GM21737 (cell line): ENCODE measurements around the gene IL17RE.

ENCODE experiments used
- ATAC-seq: cut with Tn5 transposase; IDR thresholded peaks from one replicate; pipeline ENCODE4 v1.9.1; 2021; ENCODE audit warnings: mild to moderate bottlenecking, moderate library complexity; ENCODE audit not compliant: unreplicated experiment

The IL17RE gene

DNA sequence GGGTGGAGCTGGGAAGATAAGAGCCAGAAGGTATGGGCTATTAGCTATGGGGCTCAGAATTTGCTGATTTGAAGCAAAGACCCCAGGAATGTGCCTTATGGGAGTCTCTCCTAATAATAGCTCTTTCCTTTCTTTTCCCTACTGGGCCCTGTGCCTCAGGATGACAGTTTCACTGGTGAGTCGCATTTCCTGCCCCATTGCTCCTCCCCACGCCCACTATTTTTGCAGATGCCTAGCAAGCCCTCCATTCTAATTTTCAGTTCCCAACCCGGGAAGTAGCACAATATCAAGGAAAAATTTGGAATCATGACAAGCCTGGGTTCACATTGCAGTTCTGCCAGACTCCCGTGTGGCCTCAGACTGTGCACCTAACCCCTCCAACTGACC, 583 bp downstream of the IL17RE start:
- no peak for ATAC-seq

DNA sequence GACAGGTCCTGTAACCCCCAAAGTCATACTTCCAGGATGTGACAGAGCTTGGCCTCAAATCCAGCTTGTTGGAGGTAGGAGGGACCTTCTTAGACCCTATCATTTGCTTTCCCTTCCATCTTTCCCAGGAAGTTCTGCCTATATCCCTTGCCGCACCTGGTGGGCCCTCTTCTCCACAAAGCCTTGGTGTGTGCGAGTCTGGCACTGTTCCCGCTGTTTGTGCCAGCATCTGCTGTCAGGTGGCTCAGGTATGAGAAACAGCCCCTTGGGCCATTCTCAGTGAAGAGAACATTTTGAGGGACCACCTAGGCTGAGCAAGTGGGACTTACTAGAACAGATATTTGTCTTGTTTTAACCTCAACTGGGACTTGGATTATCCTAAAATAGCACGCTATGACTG, 1.3 kb downstream of the IL17RE start:
- no peak for ATAC-seq

DNA sequence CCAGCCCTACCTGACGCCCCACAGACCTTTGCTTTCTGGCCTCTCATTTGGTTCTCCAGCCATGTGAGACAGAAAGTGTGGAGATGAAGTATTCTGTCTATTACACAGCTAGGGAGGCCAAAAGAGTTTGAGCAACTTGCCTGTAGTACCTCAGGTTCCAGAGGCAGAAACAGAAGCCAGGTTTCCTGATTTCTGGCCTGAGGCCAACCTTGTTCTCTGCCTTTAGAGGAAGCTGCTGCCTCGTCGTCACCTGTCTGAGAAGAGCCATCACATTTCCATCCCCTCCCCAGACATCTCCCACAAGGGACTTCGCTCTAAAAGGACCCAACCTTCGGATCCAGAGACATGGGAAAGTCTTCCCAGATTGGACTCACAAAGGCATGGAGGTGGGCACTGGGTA, 3.8 kb downstream of the IL17RE start:
- no peak for ATAC-seq

DNA sequence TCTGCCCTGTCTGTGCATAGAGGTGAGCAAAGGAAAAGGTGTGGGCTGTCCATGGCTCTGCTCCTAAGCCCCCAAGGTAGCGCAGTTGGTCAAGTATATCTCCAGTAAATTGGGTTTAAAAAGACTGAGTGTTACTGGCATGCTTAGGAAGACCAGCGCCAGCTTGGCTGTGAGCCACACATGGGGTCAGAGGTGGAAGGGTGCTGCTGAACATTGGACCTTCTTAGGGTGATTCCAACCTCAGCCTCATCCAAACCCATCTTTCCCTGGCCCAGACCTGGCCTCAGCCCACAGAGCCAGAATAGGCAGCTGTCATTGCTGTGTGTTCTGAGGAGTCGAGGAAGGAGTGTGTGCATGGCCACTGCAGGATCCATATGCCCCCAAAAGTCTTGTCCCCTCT, 5.6 kb downstream of the IL17RE start:
- ATAC-seq = no peak

DNA sequence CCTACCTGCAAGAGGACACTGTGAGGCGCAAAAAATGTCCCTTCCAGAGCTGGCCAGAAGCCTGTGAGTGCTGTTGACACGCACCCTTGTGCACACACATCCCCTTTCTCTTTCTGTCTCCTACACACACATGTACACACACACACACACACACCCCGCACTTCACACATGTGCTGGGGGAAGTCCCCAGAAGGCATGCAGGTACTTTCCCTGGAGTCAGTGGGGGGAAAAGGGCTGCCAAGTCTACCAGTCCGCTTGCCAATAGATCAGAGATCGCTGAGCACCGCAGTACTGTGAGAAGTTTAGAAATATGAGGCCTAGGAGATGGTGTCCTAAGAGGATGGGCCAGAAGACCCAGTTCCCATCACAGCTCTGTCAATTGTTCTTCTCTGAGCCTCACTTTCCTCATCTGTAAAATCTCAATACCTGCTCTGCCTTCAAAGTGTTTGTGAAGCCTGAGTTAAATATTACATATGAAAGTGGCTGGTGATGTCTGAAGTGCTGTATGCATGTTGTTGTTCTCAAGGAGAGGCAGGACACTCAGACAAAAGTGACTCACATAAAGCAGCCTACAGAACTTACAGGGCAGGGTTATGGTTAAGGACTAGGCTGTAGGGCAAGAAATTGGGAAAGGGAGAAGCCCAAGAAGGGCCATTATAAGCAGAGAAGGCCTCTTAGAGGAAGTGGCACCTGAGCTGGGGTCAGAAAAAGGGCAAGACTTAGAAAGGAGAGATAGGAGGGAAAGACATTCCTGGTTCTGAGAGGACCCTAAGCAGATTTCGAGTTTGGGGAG, 6.8 kb downstream of the IL17RE start:
- no peak for ATAC-seq

DNA sequence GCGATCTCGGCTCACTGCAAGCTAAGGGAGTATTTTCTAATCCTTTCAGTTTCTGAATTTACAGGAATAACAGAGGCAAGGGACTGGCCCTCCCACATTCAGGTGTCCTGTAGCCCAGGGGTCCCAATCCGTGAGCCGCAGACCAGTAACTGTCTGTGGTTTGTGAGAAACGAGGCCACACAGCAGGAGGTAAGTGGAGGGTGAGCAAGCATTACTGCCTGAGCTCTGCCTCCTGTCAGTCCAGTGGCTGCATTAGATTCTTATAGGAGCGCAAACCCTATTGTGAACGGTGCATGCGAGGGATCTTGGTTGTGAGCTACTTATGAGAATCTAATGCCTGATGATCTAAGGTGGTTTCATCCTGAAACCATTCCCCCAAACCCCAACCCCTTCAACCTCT, 9.2 kb downstream of the IL17RE start:
- no peak for ATAC-seq

DNA sequence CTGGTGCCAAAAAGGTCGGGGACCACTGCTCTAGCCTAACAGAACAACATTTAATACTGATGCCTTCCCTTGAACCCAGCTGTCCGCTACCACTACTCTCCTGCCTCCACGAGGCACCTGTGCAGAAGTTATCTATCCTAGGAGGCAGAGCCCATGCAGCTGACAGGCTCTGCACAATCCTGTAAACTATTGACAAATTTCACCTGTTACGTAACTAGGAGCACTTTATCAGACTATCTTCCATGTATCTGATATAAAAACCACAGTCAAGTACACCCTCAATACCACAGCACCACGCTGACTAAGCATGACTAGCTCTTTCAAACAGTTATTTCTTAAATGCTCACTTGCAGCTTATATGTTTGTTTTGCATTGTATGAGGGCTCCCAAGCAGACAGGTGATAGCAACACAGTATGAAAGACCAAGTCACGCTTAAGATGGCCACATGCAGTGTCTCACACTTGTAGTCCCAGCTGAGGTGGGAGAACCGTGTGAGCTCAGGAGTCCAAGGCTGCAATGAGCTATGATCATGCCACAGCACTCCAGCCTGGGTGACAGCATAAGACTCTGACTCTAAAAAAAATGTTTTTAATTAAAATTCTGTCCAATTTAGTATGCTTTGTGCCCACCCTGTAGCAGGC, 9.8 kb downstream of the IL17RE start:
- ATAC-seq = no peak

DNA sequence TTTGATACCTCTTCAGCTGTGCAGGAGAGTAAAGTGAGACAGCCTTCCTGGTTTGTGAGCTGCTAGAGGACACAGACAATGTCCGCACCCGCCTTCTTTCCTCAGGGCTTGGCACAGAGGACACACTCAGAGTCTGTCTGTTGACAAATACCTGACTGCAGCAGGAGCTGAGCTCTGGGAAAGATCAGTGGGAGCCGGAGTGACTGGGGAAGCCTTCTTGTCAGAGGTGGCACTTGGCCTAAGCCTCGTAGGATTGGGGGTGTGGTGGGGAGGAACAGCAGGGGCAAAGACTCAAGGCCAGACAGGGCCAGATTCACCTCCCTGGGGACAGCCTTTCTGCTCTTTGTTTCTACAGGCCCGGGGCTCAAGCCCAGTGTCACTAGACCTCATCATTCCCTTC, 11.0 kb downstream of the IL17RE start:
- ATAC-seq = no peak

DNA sequence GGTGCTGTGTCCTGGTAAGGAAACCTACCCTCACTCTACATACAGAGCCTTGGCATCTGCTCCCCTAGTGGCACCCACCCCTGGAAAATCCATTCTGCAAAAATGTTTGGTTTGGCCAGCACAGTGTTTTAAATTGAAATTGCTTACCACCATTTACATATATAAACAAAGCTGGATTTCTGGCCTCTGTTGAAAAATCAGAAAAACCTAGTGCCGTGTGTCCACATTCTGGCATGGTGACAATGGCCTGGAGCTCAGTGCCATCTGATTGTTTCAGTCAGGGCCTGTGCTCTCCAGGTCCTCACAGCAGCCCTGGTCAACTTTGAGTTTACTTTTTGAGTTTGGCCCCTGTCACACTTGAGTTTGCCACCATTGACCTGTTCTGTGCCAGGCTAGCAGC, 11.4 kb downstream of the IL17RE start:
- no peak for ATAC-seq

DNA sequence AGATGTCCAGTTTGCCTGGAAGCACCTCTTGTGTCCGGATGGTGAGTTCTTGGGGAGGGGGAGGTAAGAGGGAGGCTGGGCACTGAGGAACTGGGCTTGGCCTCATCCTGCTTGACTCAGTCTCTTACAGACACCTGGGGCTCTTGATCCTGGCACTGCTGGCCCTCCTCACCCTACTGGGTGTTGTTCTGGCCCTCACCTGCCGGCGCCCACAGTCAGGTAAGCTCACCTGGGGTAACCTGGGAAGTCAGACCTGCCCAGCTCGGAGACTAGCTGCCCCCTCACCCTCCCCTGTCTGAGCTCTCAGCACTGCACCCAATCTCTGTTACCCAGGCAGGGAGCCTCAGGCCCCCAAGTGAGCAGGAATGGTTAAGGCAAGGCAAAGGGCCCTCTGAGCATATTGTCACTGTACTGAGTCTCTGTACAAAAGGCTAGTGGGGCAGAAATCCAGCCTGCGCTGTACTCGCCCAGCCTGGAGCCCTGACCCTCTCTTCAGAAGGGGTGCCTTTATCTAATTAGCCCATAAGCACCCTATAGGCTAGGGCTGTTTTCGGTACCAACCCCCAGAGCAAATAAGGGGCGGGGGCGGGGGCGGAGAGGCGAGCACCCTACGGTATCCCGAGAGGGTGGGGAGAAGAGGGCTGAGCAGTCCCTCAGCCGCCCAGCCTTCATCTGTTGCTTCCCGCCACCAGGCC, 12.1 kb downstream of the IL17RE start:
- ATAC-seq = no peak

DNA sequence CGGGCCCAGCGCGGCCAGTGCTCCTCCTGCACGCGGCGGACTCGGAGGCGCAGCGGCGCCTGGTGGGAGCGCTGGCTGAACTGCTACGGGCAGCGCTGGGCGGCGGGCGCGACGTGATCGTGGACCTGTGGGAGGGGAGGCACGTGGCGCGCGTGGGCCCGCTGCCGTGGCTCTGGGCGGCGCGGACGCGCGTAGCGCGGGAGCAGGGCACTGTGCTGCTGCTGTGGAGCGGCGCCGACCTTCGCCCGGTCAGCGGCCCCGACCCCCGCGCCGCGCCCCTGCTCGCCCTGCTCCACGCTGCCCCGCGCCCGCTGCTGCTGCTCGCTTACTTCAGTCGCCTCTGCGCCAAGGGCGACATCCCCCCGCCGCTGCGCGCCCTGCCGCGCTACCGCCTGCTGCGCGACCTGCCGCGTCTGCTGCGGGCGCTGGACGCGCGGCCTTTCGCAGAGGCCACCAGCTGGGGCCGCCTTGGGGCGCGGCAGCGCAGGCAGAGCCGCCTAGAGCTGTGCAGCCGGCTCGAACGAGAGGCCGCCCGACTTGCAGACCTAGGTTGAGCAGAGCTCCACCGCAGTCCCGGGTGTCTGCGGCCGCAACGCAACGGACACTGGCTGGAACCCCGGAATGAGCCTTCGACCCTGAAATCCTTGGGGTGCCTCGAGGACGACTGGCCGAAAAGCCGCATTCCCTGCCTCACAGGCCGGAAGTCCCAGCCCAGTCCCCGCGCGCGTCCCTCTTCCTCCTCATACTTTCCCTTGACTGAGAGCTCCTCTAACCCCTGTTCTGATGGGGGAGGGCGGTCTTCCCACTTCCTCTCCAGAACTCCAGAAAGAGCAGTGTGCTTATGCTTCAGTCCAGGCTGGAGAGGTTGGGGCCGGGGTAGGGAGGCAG, 12.8 kb downstream of the IL17RE start:
- ATAC-seq = no peak

DNA sequence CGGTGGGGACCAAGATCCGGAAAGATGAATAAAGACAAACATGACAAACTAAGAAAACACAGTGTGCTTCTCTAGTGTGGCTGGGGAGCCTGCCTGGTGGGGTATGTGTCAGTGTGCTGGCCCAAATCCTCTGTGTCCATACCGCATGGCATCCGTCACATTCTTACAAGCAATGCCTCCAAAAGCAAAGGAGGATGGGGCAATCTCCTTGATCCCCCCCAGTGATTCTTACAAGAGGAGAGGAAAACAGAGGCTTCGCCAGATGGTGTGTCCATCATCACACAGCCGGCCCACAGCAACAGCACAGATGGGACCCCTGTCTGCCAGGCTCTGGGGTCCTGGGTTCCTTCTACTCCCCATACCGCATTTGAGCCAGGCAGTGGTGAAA, 13.7 kb downstream of the IL17RE start:
- ATAC-seq = no peak

DNA sequence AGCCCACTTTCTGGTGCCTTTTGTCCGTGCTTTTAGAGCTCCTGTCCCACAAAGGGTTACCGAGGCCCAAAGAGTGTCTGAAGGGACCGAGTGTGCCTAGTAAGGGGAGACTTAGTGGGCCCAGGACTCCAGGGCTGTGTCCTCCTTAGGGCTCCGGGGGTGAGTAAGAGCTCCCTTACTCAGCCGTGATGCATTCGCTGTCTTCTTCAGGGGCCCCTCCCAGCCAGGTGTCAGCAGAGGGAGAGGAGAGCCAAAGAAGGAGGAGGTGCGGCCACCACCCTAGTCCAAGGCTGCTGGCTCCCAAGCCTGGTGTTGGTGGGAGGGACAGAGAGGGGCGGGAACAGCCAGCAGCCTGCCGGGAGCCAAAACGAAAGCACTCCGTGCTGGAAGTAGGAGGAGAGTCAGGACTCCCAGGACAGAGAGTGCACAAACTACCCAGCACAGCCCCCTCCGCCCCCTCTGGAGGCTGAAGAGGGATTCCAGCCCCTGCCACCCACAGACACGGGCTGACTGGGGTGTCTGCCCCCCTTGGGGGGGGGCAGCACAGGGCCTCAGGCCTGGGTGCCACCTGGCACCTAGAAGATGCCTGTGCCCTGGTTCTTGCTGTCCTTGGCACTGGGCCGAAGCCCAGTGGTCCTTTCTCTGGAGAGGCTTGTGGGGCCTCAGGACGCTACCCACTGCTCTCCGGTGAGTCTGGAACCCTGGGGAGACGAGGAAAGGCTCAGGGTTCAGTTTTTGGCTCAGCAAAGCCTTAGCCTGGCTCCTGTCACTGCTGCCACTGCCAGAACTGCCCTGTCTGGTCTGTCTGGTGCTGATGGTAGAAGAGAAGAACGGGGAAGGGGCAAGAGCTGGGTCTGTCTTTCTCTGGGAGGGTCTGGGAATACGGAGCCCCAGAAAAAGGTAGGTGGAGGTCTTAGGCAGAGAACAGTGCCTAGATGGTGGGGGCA, 14.4 kb downstream of the IL17RE start, which contains the start of gene IL17RC:
Gene IL17RC, plus strand, starts transcription at position 365 of the 947 bp plus-strand sequence. Its CDS starts 218 bp downstream, at position 583.
- no peak for ATAC-seq

DNA sequence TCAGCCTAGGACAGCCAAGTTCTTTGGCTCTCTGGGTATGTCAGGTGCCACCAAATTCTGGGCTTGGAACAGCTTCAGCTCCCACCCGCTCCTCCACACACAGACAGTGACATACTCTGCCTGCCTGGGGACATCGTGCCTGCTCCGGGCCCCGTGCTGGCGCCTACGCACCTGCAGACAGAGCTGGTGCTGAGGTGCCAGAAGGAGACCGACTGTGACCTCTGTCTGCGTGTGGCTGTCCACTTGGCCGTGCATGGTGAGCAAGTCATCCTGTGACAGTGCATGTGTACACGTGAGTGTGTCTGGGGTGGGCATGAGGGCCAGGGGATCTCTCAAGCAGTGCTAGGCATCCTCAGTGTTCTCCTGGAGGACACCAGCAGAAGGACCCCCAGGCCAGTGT, 15.2 kb downstream of the IL17RE start:
- ATAC-seq = no peak

DNA sequence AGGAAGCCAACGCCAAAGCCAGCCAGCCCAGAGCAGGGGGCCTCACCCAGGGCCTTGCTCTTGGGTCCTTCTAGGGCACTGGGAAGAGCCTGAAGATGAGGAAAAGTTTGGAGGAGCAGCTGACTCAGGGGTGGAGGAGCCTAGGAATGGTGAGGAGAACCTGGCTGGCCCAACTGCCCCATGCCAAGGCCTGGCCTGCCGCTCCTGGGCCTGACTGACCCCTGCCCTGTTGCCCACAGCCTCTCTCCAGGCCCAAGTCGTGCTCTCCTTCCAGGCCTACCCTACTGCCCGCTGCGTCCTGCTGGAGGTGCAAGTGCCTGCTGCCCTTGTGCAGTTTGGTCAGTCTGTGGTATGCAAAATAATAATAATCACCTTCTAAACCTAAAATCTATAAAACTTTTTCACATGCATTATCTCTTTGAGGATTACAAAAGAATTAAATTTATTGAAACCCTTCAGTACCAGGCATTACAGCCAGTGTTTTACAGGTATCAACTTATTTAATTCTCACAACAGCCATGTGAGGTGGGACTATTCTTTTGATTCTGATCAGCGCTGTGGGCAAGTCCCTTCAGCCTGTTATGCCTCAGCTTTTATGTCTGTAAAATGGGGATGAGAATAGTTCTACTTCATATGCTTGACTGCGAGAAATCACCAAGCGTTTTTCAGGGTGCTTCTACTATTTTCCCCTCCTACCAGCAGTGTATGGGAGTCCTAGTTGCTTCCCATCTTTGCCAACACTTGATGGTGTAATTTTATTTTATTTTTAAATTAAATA, 15.8 kb downstream of the IL17RE start:
- no peak for ATAC-seq

DNA sequence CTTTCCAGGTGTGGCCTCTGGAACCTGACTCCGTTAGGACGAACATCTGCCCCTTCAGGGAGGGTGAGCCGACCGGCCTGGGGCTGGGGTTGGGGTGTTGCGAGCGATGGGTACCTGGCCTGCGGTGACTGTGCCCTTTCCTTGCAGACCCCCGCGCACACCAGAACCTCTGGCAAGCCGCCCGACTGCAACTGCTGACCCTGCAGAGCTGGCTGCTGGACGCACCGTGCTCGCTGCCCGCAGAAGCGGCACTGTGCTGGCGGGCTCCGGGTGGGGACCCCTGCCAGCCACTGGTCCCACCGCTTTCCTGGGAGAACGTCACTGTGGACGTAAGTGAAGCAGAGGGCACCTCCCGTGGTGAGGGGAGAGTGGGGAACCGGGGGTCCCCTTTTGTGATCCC, 25.5 kb downstream of the IL17RE start:
- ATAC-seq = no peak

DNA sequence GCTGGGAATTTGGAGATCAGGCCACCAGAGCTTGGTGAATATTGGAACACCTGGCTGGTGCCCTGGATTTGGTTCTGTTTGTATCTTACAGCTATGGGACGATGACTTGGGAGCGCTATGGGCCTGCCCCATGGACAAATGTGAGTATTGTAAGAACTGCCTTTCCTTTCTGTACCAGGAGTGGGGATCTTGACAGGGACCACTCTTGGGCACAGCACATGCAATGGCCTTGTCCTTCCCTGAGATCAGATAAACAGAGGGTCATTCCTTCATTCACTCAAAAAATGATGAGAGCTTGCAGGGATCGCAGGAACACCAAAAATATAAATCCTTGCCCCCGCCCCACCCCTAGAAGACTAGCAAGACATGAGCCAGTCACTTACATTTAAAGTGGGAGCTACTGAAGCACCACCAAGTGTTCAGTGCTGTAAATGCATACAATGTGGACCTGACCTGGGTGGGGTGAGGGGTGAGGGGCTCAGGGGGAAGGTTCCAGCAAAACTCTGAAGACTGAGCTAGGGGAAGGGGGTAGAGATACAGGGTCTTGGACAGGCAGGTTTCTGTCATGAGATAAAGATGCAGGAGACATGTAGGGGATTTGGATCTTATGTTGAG, 28.3 kb downstream of the IL17RE start:
- ATAC-seq = no peak

DNA sequence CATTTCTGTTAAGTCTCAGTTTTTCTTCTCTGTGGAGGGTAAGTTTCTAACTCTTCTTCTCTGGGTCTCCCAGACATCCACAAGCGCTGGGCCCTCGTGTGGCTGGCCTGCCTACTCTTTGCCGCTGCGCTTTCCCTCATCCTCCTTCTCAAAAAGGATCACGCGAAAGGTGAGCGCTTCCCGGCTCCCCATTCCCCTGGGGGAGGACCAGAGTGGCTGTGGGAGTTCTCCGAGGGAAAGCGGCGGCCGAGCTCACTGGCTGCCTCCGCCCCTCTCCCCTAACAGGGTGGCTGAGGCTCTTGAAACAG, 29.8 kb downstream of the IL17RE start:
- no peak for ATAC-seq
